Measurements from ENCODE around the gene IZUMO2.

Gene IZUMO2

GRCh38 chr19:50207730-50208129, 44.6 kb upstream of the IZUMO2 start:
- Histone ChIP-seq H3K4me3 (ENCODE audit: low read length) (no peak overlapping the region), H3K9me3 (ENCODE audit: control insufficient read depth, insufficient read depth, low read length) (no peaks in the 10 kb centered on the region), H3K27me3 (ENCODE audit: control insufficient read depth, low read length) (peaks cover 5% of the 10 kb centered on the region; the same call in 1 of the 2 replicates), H3K4me1 (ENCODE audit: control insufficient read depth, low read length) (no peaks in the 10 kb centered on the region), H3K4me2 (ENCODE audit: low read length) (no peak overlapping the region), H4K20me1 (ENCODE audit: control insufficient read depth, insufficient read depth, low read depth, low read length) (no peaks in the 10 kb centered on the region), H3K27ac (ENCODE audit: low read depth, low read length) (no peak overlapping the region), H3K36me3 (ENCODE audit: control insufficient read depth, low read length) (no peaks in the 10 kb centered on the region), H3K79me2 (ENCODE audit: control insufficient read depth, low read length) (no peaks in the 10 kb centered on the region), H3K9me2 (replicated peaks; ENCODE audit: control insufficient read depth, low read length) (no peaks in the 10 kb centered on the region), H3F3A (ENCODE audit: control insufficient read depth, insufficient read depth) (no peaks in the 10 kb centered on the region)
- TF ChIP-seq CTCF (IDR thresholded peaks at IDR 0.05; ENCODE audit: low read depth, low read length, poor library complexity, severe bottlenecking) (no peak), EZH2phosphoT487 (IDR thresholded peaks at IDR 0.05; ENCODE audit: borderline replicate concordance, low read length) (no peak)

- H3K27me3 ChIP-seq (ENCODE audit: control insufficient read depth, low read length) = peaks cover 5% of the 10 kb centered on the region; the same call in 1 of the 2 replicates
- H3F3A ChIP-seq (ENCODE audit: control insufficient read depth, insufficient read depth) = no peaks in the 10 kb centered on the region
- no peaks in the 10 kb centered on the region for H3K4me1 ChIP-seq (ENCODE audit: control insufficient read depth, low read length)
- H3K36me3 ChIP-seq (ENCODE audit: control insufficient read depth, low read length) = no peaks in the 10 kb centered on the region
- no peaks in the 10 kb centered on the region for H3K79me2 ChIP-seq (ENCODE audit: control insufficient read depth, low read length)
- no peaks in the 10 kb centered on the region for H3K9me2 ChIP-seq (replicated peaks; ENCODE audit: control insufficient read depth, low read length)
- TF ChIP-seq EZH2phosphoT487 (IDR thresholded peaks at IDR 0.05; ENCODE audit: borderline replicate concordance, low read length) (no peak), CTCF (IDR thresholded peaks at IDR 0.05; ENCODE audit: low read depth, low read length, poor library complexity, severe bottlenecking) (no peak)
- H3K27ac ChIP-seq (ENCODE audit: low read depth, low read length) = no peak overlapping the region
- H3K4me2 ChIP-seq (ENCODE audit: low read length) = no peak overlapping the region
- H3K9me3 ChIP-seq (ENCODE audit: control insufficient read depth, insufficient read depth, low read length) = no peaks in the 10 kb centered on the region
- no peak overlapping the region for H3K4me3 ChIP-seq (ENCODE audit: low read length)
- no peaks in the 10 kb centered on the region for H4K20me1 ChIP-seq (ENCODE audit: control insufficient read depth, insufficient read depth, low read depth, low read length)
Observed at GRCh38 chr19:50206191-50206590, 43.1 kb upstream of the IZUMO2 start.

- Histone ChIP-seq H3K9me2 (replicated peaks; ENCODE audit: control insufficient read depth, low read length) (no peaks in the 10 kb centered on the region), H3K27me3 (ENCODE audit: control insufficient read depth, low read length) (peaks cover 5% of the 10 kb centered on the region; the same call in 1 of the 2 replicates), H3F3A (ENCODE audit: control insufficient read depth, insufficient read depth) (no peaks in the 10 kb centered on the region), H3K4me3 (ENCODE audit: low read length) (no peak overlapping the region), H4K20me1 (ENCODE audit: control insufficient read depth, insufficient read depth, low read depth, low read length) (no peaks in the 10 kb centered on the region), H3K36me3 (ENCODE audit: control insufficient read depth, low read length) (no peaks in the 10 kb centered on the region), H3K4me2 (ENCODE audit: low read length) (no peak overlapping the region), H3K9me3 (ENCODE audit: control insufficient read depth, insufficient read depth, low read length) (no peaks in the 10 kb centered on the region), H3K4me1 (ENCODE audit: control insufficient read depth, low read length) (no peaks in the 10 kb centered on the region), H3K27ac (ENCODE audit: low read depth, low read length) (no peak overlapping the region), H3K79me2 (ENCODE audit: control insufficient read depth, low read length) (no peaks in the 10 kb centered on the region)
- TF ChIP-seq EZH2phosphoT487 (IDR thresholded peaks at IDR 0.05; ENCODE audit: borderline replicate concordance, low read length) (no peak), CTCF (IDR thresholded peaks at IDR 0.05; ENCODE audit: low read depth, low read length, poor library complexity, severe bottlenecking) (no peak)
Observed at GRCh38 chr19:50205681-50206138, 42.6 kb upstream of the IZUMO2 start.

Measured in DOHH2 (cell line).